Hypothalamus (tissue), 51 donors: ENCODE results near the gene SEC24B.
"Not testable (repeated sequence)": the region's sequence is repeated elsewhere in the genome, so short reads cannot be mapped to it uniquely, and the experiment has no call there.

Experiments
- DNase-seq, 51 donors: peaks; one replicate each; lab custom pipeline; 2025; lab: John Stamatoyannopoulos, UW

The SEC24B gene

DNA sequence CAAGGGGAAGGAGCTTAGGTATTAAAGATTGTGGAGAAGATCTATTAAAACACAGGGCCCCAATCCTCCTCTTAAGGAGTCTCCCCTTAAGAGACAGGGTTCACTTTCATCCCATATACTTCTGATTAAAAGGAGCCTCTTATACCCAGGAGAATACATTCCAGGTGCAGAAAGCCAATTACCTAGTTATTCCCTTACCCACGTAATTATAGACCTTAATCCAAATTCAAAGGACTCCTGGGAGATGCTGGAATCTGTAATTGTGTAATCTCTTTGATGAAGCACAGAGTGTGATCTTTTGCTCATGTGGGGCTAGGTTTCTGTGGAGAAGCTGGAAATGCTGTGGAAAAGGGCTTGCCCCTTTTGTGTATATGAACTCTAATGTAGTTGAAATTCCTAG, 1.4 kb upstream of the SEC24B start:
- DNase-seq = no peak

- DNase-seq = no peak
Observed at GRCh38 chr4:109432696-109433095, 919 bp upstream of the SEC24B start.

GRCh38 chr4:109434007-109434971, 674 bp downstream of the SEC24B start:
- peak in 39 of 51 donors; percentile 5 to 79 (median 37) for DNase-seq

DNA sequence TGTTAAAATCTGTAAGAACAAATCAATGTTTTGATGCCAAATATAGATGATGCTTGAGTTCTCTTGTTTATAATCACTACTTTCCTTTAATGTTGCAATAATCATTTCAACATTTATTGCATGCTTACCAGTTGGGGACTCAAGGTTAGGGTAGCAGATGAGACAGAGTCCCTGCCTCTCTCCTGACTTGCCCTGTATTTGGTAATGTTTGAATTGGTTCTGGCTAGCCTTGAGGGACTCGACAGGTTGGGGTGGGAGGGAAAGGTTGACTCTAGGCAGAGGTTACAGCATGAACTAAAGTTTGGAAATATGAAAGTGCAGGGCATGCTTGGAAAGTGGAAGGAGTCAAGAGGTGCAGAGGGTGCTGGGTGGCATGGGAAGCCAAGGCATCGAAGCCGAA, 2.0 kb downstream of the SEC24B start:
- no peak for DNase-seq

- DNase-seq = no peak
Observed at GRCh38 chr4:109436504-109436903, 2.9 kb downstream of the SEC24B start.

GRCh38 chr4:109440948-109441347, 7.3 kb downstream of the SEC24B start:
- no peak for DNase-seq

DNA sequence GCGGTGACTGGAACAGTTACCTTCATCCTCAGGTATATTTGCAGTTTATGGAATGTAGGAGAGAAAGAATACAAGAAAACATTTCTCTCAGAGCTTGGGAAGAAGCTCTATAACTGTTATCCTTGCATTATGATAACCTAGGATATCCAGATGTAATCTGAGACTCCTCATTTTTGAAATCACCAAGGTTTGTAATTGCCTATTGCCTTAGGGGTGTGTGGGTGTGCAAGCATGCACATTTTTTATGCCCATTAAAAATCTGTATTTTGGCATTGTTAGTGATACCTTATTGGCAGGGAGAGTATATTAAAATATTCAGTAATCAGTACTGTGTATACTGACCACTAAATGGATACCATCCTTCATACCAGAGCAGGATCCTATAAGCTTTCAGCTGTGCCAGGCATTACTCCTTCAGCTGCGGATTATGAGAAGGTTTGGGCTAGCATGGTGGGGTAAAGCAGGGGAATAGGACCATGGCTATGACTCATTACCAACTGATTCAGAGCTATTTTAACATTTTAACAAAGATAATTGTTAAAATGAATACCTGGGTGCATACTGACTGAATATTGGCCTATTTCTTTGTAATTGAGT, 8.3 kb downstream of the SEC24B start:
- no peak for DNase-seq

DNA sequence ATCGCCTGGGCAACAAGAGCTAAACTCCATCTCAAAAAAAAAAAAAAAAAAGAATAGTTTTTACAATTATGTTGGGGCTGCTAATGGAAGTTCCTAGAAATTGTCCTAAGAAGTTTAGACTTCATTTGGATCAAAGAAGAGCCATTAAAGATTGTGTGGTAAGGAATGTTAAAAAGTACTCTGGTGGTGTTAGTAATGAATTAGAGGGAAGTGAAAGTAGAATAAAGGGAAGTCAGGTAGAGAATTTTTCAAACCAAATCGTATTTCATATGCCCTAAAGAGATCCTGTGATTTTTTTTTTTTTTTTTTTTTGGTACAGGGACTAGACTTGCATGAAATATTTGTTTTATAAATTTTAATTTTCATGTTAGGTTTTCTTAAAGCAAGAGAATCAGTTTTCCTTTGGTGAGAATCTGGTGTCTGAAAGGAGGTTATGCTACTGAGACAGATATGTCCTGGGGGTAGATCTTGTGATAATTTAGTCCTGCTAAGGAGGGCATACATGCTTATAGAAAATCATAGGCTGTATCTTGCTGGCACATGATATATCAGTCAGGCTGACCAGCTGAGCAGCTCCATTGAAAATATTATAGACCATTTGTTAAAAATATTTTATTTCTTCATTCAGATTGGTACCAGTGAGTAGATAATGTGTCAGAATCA, 10.7 kb downstream of the SEC24B start:
- DNase-seq = no peak

DNA sequence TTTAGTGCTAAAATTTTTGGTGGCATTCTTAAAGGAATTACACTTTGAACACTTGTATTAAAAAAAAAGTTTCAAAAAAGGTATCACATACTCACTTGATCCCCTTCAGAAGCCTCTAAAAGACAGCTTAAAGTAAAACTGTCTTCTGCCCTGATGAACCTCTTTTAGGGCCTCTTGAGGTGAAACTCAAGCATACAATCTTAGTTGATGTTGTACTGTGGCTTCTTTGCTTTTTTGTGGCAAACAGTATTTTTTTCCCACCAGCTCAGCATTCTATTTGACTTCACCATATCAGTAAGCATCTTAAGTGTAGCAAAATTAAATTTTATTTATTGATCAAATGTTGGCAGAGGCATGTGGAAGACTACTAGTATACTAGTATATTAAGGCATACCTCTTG, 13.7 kb downstream of the SEC24B start:
- no peak for DNase-seq

- no peak for DNase-seq
Observed at GRCh38 chr4:109451544-109452273, 18.1 kb downstream of the SEC24B start.

GRCh38 chr4:109453110-109453509, 19.5 kb downstream of the SEC24B start:
- not testable (repeated sequence) for DNase-seq

- no peak for DNase-seq
Observed at GRCh38 chr4:109462297-109462696, 28.7 kb downstream of the SEC24B start.

- no peak for DNase-seq
Observed at GRCh38 chr4:109462802-109463201, 29.2 kb downstream of the SEC24B start.

DNA sequence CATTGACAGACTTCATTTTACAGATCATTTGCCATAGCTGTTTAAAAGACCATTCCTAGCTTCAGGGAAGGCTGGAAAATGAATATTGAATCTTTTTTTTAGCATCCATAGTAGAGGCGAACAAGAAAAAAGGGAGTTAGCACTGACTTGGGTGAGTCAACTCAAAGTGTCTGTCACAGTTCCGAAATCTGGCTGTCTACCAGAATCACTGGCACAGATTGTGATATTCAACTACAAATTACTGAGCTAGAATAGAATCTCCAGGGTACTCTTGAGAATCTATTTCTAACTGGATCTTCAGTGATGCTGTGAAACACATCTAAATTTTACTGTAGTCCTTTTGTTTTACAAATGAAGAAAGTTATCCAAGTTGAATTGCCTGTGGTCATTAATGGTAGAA, 31.5 kb downstream of the SEC24B start:
- DNase-seq = peak in 7 of 51 donors; percentile 3 to 48 (median 16)

- no peak for DNase-seq
Observed at GRCh38 chr4:109469915-109470314, 36.3 kb downstream of the SEC24B start.

GRCh38 chr4:109472343-109472761, 38.7 kb downstream of the SEC24B start:
- no peak for DNase-seq

- no peak for DNase-seq
Observed at GRCh38 chr4:109473824-109474223, 40.2 kb downstream of the SEC24B start.

DNA sequence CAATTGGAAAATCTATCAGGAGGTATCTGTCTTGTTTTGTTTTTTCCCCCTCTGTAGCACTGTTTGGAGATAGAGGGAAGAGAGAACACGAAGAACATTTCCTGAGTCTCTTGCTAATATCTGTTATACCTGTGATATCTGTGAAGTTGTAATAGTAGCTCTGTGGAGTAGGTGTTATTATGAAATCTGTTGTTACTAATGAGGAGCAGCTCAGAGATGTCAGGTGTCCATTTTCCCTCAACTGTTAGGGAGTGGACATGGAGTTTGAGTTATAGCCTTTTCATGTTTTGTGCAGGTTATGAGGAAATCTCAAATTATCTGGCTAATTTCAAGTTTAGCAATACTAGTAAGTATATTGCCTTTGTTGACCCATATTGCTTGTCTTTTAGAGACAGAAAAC, 52.4 kb downstream of the SEC24B start:
- DNase-seq = no peak

DNA sequence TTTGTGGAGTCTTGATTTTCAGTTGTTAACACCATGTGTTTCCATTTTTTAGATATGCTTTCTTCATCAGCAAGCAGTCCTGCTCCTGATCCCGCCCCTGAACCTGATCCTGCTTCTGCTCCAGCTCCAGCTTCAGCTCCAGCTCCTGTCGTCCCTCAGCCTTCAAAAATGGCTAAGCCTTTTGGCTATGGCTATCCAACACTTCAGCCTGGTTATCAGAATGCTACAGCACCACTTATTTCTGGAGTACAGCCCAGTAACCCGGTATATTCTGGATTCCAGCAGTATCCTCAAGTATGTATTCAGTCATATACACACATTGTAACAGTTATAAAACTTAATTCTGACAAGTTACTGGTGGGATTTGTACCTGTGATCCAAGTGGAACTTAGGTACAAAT, 60.9 kb downstream of the SEC24B start:
- DNase-seq = no peak

DNA sequence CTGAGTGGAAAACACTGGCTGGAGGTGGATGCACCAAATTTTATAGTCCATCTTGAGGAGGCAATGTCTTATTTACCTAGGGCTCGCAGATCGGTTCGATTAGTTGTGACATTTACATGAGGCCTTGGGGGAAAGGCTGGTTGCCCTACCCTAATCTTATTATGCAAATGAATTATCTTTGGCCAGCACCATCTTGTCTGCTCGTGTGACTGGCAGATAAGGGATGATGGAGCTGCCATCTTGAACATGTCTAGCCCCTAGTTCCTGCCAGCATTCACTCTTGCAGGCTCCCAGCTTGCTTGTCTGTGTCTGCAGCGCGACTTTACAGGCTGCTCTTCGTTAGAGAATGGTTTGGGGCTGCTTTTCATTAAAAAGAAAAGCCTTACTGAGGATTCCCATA, 61.9 kb downstream of the SEC24B start:
- no peak for DNase-seq

DNA sequence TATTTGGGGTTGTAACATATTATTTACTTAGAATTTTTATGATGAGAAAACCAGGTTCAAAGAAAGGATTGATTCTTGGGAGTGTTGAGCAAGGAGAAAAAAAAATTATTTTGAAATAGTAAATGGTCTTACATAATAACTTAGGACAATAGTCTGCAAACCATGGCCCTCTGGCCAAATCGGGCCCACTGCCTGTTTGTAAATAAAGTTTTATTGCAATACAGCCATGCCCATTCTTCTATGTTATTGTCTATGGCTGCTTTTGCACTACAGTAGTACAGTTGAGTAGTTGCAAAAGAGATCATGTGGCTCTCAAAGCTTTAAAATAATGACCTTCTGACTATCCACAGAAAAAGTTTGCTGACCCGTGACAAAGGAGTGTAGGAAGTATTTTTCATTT, 63.3 kb downstream of the SEC24B start:
- DNase-seq = no peak
